Mesenchymal stem cell (in vitro differentiated cells and primary cell): ENCODE measurements around the gene TMEM176B.

Source experiments
- DNase-seq: peaks from one replicate; pipeline ENCODE4 v3.0.0-alpha.2; 2013
- H2AFZ ChIP-seq: one replicate; pipeline ENCODE4 v1.6.1; 2013; ENCODE audit warnings: low read depth, mild to moderate bottlenecking, control low read depth, inconsistent platforms, low read length, moderate library complexity
- H2AK5ac ChIP-seq: 2 replicates; pipeline ENCODE4 v1.6.1; 2013; ENCODE audit warnings: low read length, moderate library complexity, mild to moderate bottlenecking, inconsistent platforms; ENCODE audit not compliant: severe bottlenecking
- H2BK120ac ChIP-seq: one replicate; pipeline ENCODE4 v1.6.1; 2013; ENCODE audit warnings: low read depth, mild to moderate bottlenecking, inconsistent platforms, low read length, moderate library complexity
- H2BK12ac ChIP-seq, 2 experiments: one replicate each; pipeline ENCODE4 v1.6.1; 2013; ENCODE audit warnings: inconsistent platforms in 2 of 2, low read length in 2 of 2, mild to moderate bottlenecking in 2 of 2, moderate library complexity in 2 of 2, control low read depth in 1 of 2
- H2BK15ac ChIP-seq: one replicate; pipeline ENCODE4 v1.6.1; 2013; ENCODE audit warnings: mild to moderate bottlenecking, low read depth, inconsistent platforms; ENCODE audit not compliant: poor library complexity, severe bottlenecking
- H2BK5ac ChIP-seq: 2 replicates; pipeline ENCODE4 v1.6.1; 2013; ENCODE audit warnings: low read depth, mild to moderate bottlenecking, low read length, control low read depth, inconsistent platforms; ENCODE audit not compliant: poor library complexity, severe bottlenecking
- H3K14ac ChIP-seq, 2 experiments: one replicate each; pipeline ENCODE4 v1.6.1; 2013; ENCODE audit warnings: inconsistent platforms in 2 of 2, low read length in 2 of 2, control low read depth in 1 of 2, mild to moderate bottlenecking in 1 of 2, moderate library complexity in 1 of 2
- H3K18ac ChIP-seq, 2 experiments: one replicate each; pipeline ENCODE4 v1.6.1; 2013; ENCODE audit warnings: inconsistent platforms in 2 of 2, low read length in 2 of 2, control low read depth in 1 of 2, low read depth in 1 of 2, mild to moderate bottlenecking in 1 of 2
- H3K23ac ChIP-seq, 2 experiments: one replicate each; pipeline ENCODE4 v1.6.1; 2013; ENCODE audit warnings: inconsistent platforms in 2 of 2, low read length in 2 of 2, mild to moderate bottlenecking in 2 of 2, moderate library complexity in 2 of 2, control low read depth in 1 of 2
- H3K27ac ChIP-seq: 2 replicates; pipeline ENCODE4 v1.5.1; 2013; ENCODE audit warnings: mild to moderate bottlenecking, moderate library complexity, low read length, control low read depth, inconsistent platforms; ENCODE audit not compliant: poor library complexity, severe bottlenecking
- H3K27me3 ChIP-seq, 2 experiments: 2 replicates each; pipeline versions ENCODE4 v1.6.1 to v1.7.0; 2013; ENCODE audit warnings: low read length in 2 of 2, mild to moderate bottlenecking in 2 of 2, moderate library complexity in 2 of 2, control low read depth in 1 of 2, inconsistent platforms in 1 of 2; ENCODE audit not compliant: control insufficient read depth in 1 of 2, insufficient read depth in 1 of 2
- H3K36me3 ChIP-seq, 2 experiments: 2 replicates each; pipeline versions ENCODE4 v1.6.1 to v1.7.0; 2013; ENCODE audit warnings: low read length in 2 of 2, control low read depth in 1 of 2, inconsistent platforms in 1 of 2, low read depth in 1 of 2, mild to moderate bottlenecking in 1 of 2; ENCODE audit not compliant: insufficient read depth in 2 of 2, control insufficient read depth in 1 of 2
- H3K4ac ChIP-seq, 2 experiments: one replicate each; pipeline ENCODE4 v1.6.1; 2013; ENCODE audit warnings: inconsistent platforms in 2 of 2, low read length in 2 of 2, mild to moderate bottlenecking in 2 of 2, moderate library complexity in 2 of 2, control low read depth in 1 of 2, low read depth in 1 of 2
- H3K4me1 ChIP-seq: 2 replicates; pipeline ENCODE4 v1.6.1; 2013; ENCODE audit warnings: low read depth, low read length, control low read depth; ENCODE audit not compliant: control insufficient read depth, insufficient read depth
- H3K4me2 ChIP-seq: 2 replicates; pipeline ENCODE4 v1.6.1; 2013; ENCODE audit warnings: low read length, mild to moderate bottlenecking, inconsistent platforms; ENCODE audit not compliant: poor library complexity, severe bottlenecking
- H3K4me3 ChIP-seq, 2 experiments: 2 replicates each; pipeline versions ENCODE4 v1.5.1 to v1.7.0; 2013; ENCODE audit warnings: low read length in 2 of 2, mild to moderate bottlenecking in 2 of 2, control low read depth in 1 of 2, low read depth in 1 of 2; ENCODE audit not compliant: insufficient read depth in 1 of 2
- H3K79me1 ChIP-seq: replicated peaks from 2 replicates; pipeline ENCODE4 v1.6.1; 2013; ENCODE audit warnings: mild to moderate bottlenecking, control low read depth, low read length, inconsistent platforms; ENCODE audit not compliant: poor library complexity, severe bottlenecking
- H3K9ac ChIP-seq: 2 replicates; pipeline ENCODE4 v1.7.0; 2013; ENCODE audit warnings: mild to moderate bottlenecking, low read length, moderate library complexity
- H3K9me3 ChIP-seq: 2 replicates; pipeline ENCODE4 v1.7.0; 2013; ENCODE audit warnings: mild to moderate bottlenecking, low read length; ENCODE audit not compliant: control insufficient read depth
- H4K8ac ChIP-seq: one replicate; pipeline ENCODE4 v1.6.1; 2013; ENCODE audit warnings: inconsistent platforms, mild to moderate bottlenecking, low read length, moderate library complexity
- H4K91ac ChIP-seq: one replicate; pipeline ENCODE4 v1.6.1; 2013; ENCODE audit warnings: mild to moderate bottlenecking, low read length, inconsistent platforms
- WGBS: methylation state at CpG from one replicate; pipeline ENCODE4 v1.1.7; 2013; ENCODE audit warnings: mixed read lengths; 5-methylcytosine and 5-hydroxymethylcytosine counted together

The TMEM176B gene

DNA sequence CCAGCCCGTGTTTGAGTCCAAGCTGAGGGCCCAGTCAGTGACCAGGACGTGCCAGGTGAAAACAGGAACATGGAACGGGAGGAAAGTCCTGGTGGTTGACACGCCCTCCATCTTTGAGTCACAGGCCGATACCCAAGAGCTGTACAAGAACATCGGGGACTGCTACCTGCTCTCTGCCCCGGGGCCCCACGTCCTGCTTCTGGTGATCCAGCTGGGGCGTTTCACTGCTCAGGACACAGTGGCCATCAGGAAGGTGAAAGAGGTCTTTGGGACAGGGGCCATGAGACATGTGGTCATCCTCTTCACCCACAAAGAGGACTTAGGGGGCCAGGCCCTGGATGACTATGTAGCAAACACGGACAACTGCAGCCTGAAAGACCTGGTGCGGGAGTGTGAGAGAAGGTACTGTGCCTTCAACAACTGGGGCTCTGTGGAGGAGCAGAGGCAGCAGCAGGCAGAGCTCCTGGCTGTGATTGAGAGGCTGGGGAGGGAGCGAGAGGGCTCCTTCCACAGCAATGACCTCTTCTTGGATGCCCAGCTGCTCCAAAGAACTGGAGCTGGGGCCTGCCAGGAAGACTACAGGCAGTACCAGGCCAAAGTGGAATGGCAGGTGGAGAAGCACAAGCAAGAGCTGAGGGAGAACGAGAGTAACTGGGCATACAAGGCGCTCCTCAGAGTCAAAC, 57.7 kb downstream of the TMEM176B start:
- Histone ChIP-seq H3K9ac (no peak overlapping the region), H3K4me1 (no peaks in the 10 kb centered on the region), H3K27me3 (peaks cover 0 to 11% of the 10 kb centered on the region in 2 experiments), H4K91ac (no peak overlapping the region), H2AFZ (no peak overlapping the region), H3K4ac (no peak overlapping the region), H3K18ac (no peak overlapping the region), H2BK5ac (no peak overlapping the region), H3K79me1 (no peaks in the 10 kb centered on the region), H3K36me3 (no peaks in the 10 kb centered on the region), H2AK5ac (no peak overlapping the region), H2BK12ac (no peak overlapping the region), H2BK120ac (no peak overlapping the region), H4K8ac (no peak overlapping the region), H3K23ac (no peak overlapping the region), H3K9me3 (no peaks in the 10 kb centered on the region), H3K27ac (no peak overlapping the region), H3K4me2 (no peak overlapping the region), H2BK15ac (no peak overlapping the region), H3K14ac (no peak overlapping the region), H3K4me3 (no peak overlapping the region)
- 74% methylated on average over 12 of the region's 14 CpGs for WGBS
- DNase-seq, result no peak
